GM19452 (cell line): ENCODE results near the gene VTI1A.
"Not testable (repeated sequence)": the region's sequence is repeated elsewhere in the genome, so short reads cannot be mapped to it uniquely, and the experiment has no call there.

Experiments
- ATAC-seq: cut with Tn5 transposase; IDR thresholded peaks from one replicate; pipeline ENCODE4 v1.9.1; 2021; ENCODE audit not compliant: unreplicated experiment

VTI1A gene

DNA sequence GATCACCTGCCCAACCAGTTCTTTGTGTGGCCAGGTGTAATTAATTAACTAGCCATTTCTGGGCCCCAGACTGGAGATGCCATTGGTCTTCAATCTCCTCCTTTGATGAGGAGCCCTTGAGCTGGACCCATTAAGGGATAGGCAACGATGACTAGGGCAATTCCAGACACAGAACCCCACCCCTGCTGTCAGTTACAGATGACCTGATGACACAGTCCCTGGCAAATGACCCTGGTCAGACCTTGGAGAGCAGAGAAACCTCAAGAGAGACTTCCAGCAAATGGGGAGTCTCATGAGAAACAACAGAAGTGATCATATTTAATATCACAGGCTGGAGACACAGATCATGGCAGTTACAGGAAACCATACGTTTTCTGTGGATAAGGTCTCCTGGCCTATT lies 401.2 kb downstream of the VTI1A start:
- no peak for ATAC-seq

DNA sequence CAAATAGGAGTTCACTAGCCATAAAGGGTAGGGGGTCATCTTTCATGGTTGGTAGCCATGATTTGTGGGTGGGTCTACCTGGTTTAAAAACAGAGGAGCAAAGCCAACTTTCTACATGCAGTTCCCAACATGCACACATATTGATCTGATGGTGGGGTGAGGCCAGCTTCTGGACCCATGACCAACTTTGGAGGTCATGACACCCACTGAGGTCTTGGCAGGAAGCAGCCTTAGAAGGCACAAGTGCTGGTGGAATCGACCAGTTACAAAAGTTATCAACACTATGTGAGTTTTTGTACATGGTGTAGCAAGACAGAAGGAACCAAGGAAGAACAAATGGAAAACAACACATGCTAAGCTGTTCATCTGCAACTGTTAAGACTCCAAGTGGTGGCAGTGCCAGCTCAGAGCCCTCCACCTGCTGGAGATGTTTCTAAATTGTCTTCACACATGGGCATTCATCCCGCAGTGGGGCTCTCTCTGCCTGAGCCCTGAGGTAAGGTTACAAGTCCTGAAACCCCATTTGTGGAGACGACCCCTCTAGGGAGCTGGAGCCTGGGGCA lies 401.9 kb downstream of the VTI1A start:
- no peak for ATAC-seq

DNA sequence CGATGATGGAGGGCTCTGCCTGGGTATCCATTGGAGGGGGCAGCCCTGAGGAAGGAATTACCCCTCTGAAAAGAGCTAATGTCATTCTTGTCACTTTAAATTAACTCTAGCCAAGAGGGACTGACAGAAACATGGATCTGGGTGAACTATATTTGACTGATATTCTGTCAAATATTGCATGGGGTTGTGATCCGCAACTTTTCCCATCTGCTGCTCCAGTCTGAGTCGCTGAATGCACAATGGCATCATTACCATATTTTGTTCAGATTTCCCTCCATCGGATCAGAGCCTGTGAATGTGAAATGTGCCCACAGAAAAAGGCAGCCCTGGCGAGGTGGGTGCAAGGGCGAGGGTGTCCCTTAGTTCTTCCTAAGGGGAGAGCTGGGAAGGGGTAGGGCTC lies 402.5 kb downstream of the VTI1A start:
- no peak for ATAC-seq

DNA sequence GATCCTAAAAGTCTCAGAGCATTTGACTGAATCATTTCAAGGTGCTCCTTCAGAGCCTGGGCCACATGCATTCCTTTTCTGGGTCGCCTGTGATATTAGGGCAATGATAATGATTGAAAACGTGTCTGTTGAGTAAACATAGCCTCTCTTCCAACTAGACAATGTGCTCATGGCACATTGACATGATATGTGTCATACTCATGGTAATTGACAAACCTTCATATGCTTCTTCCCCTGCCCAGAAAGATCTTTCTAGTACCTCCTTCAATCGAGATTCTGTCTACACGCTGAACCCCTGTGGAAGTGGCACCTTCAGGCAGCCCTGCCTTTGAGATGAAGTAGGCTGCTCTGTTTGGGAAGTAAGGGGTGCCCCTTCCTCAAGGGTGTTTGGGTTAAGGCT lies 404.2 kb downstream of the VTI1A start:
- ATAC-seq, result no peak

DNA sequence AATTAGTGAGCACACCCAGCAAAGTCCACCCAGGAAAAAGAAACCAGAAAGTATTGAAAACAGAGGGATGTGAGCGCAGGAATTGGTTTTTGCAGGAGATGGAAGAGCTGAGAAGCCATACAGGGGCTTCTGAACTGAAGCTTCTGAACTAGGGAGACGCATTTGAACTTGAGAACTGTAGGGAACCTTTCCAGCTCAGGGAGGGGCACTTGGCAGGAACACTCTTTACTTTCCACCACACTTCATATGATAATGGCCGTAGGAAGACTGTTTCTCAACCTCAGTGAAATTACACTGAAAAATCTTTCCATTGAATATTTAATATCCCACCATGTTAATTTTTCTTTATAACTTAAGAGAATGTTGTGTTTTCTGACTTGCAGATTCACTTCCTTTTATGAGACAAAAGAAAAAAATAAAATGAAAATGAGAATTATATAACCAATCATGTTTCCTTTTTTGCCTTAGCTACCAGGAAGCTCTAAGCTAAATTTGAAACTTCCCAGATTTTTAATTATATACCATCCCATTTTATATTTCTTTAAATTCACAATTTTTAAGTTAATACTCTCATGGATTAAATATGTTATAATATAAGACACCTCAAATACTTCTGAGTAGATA lies 404.7 kb downstream of the VTI1A start:
- ATAC-seq, result no peak

DNA sequence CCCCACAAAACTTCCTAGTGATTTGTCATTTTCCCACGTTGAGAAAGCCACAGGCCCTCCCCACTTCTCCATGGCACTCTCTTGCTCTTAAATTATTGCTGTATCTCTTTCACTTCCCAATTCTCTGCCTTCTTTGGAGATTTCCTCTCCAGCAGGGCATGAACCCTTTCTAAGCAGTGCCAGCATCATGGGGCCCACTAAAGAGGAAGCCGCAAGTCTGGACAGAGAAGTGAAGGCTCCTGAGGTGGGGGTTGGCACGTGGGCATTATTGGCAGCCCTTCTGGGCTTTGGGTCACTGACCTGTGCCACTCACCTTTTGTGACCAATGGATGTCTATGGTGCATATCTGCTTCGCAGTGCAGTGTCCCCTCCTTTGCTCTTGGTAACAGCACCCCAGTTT lies 405.3 kb downstream of the VTI1A start:
- no peak for ATAC-seq

DNA sequence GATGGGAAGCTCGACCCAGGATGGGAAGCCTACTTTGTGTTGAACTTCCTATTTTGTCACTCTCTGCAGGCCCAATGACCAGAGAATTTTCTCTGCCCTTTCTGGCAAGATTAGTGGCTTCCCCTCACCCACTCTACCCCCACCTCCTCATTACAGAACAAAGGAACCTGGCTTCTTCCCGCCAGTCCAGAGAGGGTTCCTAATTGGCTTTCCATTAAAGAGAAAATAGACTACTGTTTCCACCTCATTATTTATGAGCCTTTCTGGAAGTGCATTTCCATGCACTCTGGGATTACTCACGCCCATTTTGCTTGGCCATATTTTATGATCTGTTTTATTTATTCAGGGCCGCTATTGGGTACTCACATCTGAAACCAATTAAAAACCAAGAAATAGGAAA lies 408.1 kb downstream of the VTI1A start:
- no peak for ATAC-seq

DNA sequence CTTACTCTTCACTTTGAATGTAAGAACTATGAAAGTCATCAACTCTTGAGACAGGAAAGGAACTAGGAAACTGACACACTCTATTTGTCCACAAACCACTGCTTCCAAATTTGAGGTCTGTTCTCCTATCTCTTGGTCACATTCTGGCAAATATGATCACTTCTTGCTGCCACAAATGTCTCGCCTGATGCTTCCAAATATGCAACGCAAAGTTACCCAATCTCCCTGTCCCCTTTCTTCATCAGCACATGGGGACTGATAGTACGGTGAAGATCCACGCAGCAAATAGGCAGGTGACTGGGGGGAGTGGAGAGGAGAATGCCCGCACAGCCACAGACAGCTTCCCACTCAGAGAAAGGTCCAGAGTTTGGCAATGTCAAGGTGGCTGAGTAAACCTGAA lies 410.5 kb downstream of the VTI1A start:
- no peak for ATAC-seq

DNA sequence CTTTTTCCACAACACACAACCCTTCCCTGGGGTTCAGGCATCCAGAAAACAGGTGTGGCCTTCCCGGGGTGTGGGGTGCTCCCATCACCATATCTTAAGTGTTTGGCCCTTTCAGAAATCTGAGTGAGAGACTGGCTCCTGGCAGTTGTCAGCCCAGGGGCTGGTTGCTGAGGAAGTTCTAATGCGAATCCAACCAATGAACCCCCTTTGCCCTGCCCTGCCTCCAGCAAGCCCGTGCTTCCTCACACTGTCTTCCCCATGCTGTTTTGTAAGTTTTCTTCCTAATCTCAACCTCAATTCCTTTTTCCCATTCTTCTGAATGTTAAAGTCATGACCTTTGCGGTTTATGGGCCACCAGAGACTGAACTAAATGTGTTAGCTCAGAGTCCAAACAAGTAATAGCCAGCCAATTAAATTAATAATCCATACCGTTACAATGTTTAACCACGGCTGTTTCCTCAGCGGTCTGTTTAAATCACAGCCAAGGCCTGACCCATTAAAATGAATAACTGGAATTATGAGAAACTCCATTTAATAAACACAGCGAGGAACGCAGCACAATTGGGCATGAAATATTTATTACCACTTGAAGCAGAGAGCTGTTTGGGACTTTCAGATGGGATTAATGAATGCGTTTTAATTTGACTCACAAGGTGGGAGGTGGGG lies 412.1 kb downstream of the VTI1A start:
- no peak for ATAC-seq

DNA sequence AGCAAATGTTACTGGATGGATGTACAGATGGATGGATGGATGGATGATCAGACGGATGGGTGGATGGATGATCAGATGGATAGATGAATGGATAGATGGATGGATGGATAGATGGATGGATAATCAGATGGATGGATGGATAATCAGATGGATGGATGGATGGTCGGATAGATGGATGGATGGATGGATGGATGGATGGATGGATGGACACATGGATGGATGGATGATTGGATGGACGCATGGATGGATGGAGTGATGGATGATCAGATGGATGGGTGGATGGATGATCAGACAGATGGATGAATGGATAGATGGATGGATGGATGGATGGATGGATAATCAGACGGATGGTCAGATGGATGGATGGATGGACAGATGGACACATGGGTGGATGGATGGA lies 412.8 kb downstream of the VTI1A start:
- no peak for ATAC-seq

DNA sequence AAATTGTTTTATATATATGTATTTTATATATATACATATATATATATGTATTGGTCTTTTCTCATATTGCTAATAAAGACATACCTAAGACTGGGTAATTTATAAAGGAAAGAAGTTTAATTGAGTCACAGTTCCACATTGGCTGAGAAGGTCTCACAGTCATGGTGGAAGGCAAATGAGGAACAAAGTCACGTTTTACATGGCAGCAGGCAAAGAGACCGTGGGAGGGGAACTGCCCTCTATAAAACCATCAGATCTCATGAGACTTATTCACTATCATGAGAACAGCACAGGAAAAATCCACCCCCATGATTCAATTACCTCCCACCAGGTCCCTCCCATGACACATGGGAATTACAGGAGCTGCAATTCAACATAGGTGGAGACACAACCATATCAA lies 416.4 kb downstream of the VTI1A start:
- ATAC-seq, result not testable (repeated sequence)
